Right lobe of liver (tissue), 6 donors: ENCODE results near the gene ARHGAP8. TPM values are rescaled to one million over a fixed set of nuclear protein-coding genes. Genes with fewer than 3 reads are reported as not detected.

Experiments used
- ATAC-seq, 4 donors: fragments of 200-7000 bp; cut with Tn5 transposase; one replicate each; pipeline ENCODE4 v1.9.1; 2020; ENCODE audit warnings: mild to moderate bottlenecking in 4 of 4, moderate library complexity in 4 of 4
- DNase-seq, 3 donors: peaks; one replicate each; pipeline ENCODE4 v3.0.0-alpha.2; 2020
- H3K27ac ChIP-seq, 3 donors: fragments of 200-600 bp; one replicate each; pipeline ENCODE4 v1.8.0; 2022
- H3K27me3 ChIP-seq, 2 donors: fragments of 200-600 bp; one replicate each; pipeline ENCODE4 v1.8.0; 2022
- H3K36me3 ChIP-seq, 4 donors: fragments of 200-600 bp; sonication (generic) in 1 of 4; one replicate each; pipeline versions ENCODE4 v1.5.1 to v1.8.0; 2017 to 2022; ENCODE audit warnings: control low read depth in 1 of 4
- H3K4me1 ChIP-seq, 4 donors: fragments of 200-600 bp; sonication (generic) in 1 of 4; one replicate each; pipeline versions ENCODE4 v1.5.1 to v1.8.0; 2017 to 2022; ENCODE audit warnings: control low read depth in 1 of 4
- H3K4me3 ChIP-seq, 3 donors: fragments of 200-600 bp; one replicate each; pipeline ENCODE4 v1.8.0; 2022
- H3K9me3 ChIP-seq, 4 donors: fragments of 200-600 bp; sonication (generic) in 1 of 4; one replicate each; pipeline versions ENCODE4 v1.5.1 to v1.8.0; 2017 to 2022; ENCODE audit warnings: control low read depth in 1 of 4
- POLR2A ChIP-seq: fragments of 450-650 bp; IDR thresholded peaks from one replicate; pipeline ENCODE4 v1.6.1; 2017; ENCODE audit warnings: antibody characterized with exemption, mild to moderate bottlenecking
- WGBS: methylation state at CpG from one replicate; pipeline ENCODE4 v1.1.6; 2018; ENCODE audit warnings: low coverage, low lambda C conversion rate; ENCODE audit not compliant: insufficient coverage; ENCODE audit errors: missing lambda C conversion rate; 5-methylcytosine and 5-hydroxymethylcytosine counted together
- intact Hi-C, 2 donors: fragments of 100-400 bp; cut with DNase I; formaldehyde crosslinking; loops; one replicate each; pipeline versions ENCODE4 v1.11.2 to v1.14.1; 2022
- total RNA-seq, 6 experiments: library from RNA; depleted of rRNA in 2 of 6; stranded (reverse); fragments of >200 nt in 2 of 6; fragmentation: NEBNext Ultra II Directional in 3 of 6; extraction: Animal tissue kit (Norgen Biotek cat#: 25700) in 3 of 6; gene quantifications; one replicate each; pipeline versions ENCODE4 v1.1.0 to v1.2.4, GENCODE V29; 2016 to 2023
- TF ChIP-seq, protein P1 (sequence below), 4 donors: fragments of 200-600 bp in 3 of 4; fragments of 450-650 bp in 1 of 4; IDR thresholded peaks; one replicate each; pipeline versions ENCODE4 v1.5.1 to v1.8.0; 2016 to 2022; ENCODE audit warnings: antibody characterized with exemption in 4 of 4, mild to moderate bottlenecking in 2 of 4
- donor health status: DM: no; HTN: yes; CAD: no.
- donor health status: DM: no; HTN: no; CAD: no.
- donor health status: DM: no; HTN: no; CAD: no.
- donor health status: DM: no; HTN: yes; CAD: no.
- donor health status: DM: no; HTN: yes; CAD: no.

The ARHGAP8 gene
- total RNA-seq, 6 experiments from 2014 or later = 0.49 to 1.0 (median 0.61) TPM; not detected in 1

DNA sequence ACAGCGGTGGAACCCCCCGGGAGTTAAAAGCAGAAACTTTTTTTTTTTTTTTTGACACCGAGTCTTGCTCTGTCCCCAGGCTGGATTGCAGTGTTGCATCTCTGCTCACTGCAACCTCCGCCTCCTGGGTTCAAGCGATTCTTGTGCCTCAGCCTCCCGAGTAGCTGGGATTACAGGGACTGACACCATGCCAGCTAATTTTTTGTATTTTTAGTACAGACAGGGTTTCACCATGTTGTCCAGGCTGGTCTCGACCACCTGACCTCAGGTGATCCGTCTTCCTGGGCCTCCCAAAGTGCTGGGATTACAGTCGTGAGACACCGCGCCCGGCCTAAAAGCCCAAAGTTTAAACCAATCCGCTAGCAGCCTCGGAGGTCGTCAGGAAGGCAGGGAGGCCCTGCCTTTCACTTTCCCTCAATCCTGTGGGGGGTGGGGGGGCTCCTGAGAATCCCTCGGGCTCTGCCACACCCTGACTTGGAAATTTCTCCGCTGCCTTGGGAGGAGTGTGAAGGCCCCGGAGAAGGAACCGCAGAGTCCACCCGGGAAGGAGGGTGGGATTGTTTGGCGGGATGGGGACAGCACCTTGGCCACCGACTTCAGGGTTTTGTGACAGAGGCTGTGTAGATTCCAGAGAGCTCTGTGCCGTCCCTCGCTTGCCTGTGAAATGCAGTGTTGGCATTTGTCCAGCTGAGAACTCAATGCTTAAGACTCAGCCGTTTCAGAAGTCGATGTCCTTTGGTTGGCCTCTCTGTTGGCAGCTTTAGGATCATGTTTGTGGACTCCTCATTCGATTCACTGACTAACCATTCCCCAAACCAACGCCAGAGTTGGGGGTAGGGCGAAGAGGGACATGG, 1.0 kb downstream of the ARHGAP8 start:
- DNase-seq (no peak), ATAC-seq (peak in 1 of 4 donors; percentile 20)
- H3K9me3 ChIP-seq = no peaks in the 10 kb centered on the region
- WGBS = 21% methylated on average over 23 of the region's 29 CpGs
- no peak for TF ChIP-seq POLR2A
- TF ChIP-seq, protein P1, sequence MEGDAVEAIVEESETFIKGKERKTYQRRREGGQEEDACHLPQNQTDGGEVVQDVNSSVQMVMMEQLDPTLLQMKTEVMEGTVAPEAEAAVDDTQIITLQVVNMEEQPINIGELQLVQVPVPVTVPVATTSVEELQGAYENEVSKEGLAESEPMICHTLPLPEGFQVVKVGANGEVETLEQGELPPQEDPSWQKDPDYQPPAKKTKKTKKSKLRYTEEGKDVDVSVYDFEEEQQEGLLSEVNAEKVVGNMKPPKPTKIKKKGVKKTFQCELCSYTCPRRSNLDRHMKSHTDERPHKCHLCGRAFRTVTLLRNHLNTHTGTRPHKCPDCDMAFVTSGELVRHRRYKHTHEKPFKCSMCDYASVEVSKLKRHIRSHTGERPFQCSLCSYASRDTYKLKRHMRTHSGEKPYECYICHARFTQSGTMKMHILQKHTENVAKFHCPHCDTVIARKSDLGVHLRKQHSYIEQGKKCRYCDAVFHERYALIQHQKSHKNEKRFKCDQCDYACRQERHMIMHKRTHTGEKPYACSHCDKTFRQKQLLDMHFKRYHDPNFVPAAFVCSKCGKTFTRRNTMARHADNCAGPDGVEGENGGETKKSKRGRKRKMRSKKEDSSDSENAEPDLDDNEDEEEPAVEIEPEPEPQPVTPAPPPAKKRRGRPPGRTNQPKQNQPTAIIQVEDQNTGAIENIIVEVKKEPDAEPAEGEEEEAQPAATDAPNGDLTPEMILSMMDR (IDR thresholded peaks at IDR 0.05) = no peak
- intact Hi-C loops = no loop called here
- H3K36me3 ChIP-seq = no peaks in the 10 kb centered on the region
- no peaks in the 10 kb centered on the region for H3K27me3 ChIP-seq
- H3K4me3 ChIP-seq = no peak overlapping the region
- no peak overlapping the region for H3K27ac ChIP-seq
- no peaks in the 10 kb centered on the region for H3K4me1 ChIP-seq

DNA sequence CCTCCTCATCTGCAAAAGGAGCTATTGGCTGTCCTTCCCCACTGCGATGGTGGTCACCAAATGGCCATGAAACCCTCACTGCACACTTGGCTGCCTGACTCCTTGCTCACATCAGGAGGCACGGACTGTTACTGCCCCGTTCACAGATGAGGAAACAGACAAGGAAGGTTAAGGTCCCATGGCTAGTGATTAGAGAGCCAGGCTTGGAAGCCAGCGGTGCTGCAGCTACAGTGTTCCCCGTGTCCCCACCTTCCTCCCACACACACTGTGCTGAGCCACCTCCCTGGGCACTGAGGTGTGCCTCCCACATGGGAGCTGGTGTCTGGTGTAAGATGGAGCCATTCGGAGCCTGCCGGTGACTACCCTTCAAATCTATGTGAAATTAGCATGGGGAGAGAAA, 2.6 kb downstream of the ARHGAP8 start:
- no peak for DNase-seq
- H3K27me3 ChIP-seq = no peaks in the 10 kb centered on the region
- H3K36me3 ChIP-seq = no peaks in the 10 kb centered on the region
- H3K27ac ChIP-seq = no peak overlapping the region
- no peaks in the 10 kb centered on the region for H3K9me3 ChIP-seq
- ATAC-seq = no peak
- intact Hi-C loops = no loop called here
- 34% methylated on average over 5 of the region's 7 CpGs for WGBS
- H3K4me3 ChIP-seq = no peak overlapping the region
- no peaks in the 10 kb centered on the region for H3K4me1 ChIP-seq
- TF ChIP-seq, protein P1 (IDR thresholded peaks at IDR 0.05) = no peak
- TF ChIP-seq POLR2A = no peak

DNA sequence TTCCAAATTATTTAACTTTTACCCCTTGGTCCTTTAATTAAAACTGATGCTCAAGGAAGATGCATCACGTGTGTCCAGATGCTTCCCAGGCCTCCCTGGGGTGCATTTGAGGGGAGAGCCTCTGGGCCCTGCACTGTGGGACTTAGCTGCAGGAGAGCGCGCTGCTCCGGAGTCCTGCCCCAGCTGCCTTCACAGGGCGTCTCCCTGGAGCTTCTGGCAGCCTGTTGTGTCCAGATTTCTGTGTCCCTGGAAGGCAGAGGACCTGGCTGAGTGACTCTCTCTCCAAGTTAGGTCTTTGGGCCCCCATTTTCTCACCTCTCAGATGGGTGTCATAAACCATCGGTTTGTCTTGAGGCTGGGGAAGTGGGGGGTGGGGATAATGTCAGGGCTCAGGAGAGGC, 3.0 kb downstream of the ARHGAP8 start:
- DNase-seq = no peak
- no peaks in the 10 kb centered on the region for H3K4me1 ChIP-seq
- no peak for ATAC-seq
- TF ChIP-seq POLR2A = no peak
- TF ChIP-seq, protein P1 (IDR thresholded peaks at IDR 0.05) = no peak
- 9% methylated on average over 2 of the region's 6 CpGs for WGBS
- no peaks in the 10 kb centered on the region for H3K9me3 ChIP-seq
- intact Hi-C loops = no loop called here
- H3K27ac ChIP-seq = no peak overlapping the region
- H3K27me3 ChIP-seq = no peaks in the 10 kb centered on the region
- H3K36me3 ChIP-seq = no peaks in the 10 kb centered on the region
- no peak overlapping the region for H3K4me3 ChIP-seq

GRCh38 chr22:44755956-44756361, 3.6 kb downstream of the ARHGAP8 start:
- DNase-seq (no peak), ATAC-seq (no peak)
- WGBS = 45% methylated on average over 8 of the region's 9 CpGs
- Histone ChIP-seq H3K4me3 (no peak overlapping the region), H3K9me3 (no peaks in the 10 kb centered on the region), H3K27me3 (no peaks in the 10 kb centered on the region), H3K36me3 (no peaks in the 10 kb centered on the region), H3K27ac (no peak overlapping the region), H3K4me1 (no peaks in the 10 kb centered on the region)
- intact Hi-C loops = no loop called here
- TF ChIP-seq POLR2A = no peak
- TF ChIP-seq, protein P1 (IDR thresholded peaks at IDR 0.05) = no peak
